PFSK-1 (cell line): Measurements from ENCODE around the gene TMEM44.

Source experiments
- FOXP2 ChIP-seq: optimal IDR thresholded peaks from 2 replicates; pipeline ENCODE3; 2011; ENCODE audit warnings: borderline replicate concordance, control low read depth, inconsistent platforms; ENCODE audit not compliant: insufficient read depth; ENCODE audit errors: extremely low read length, extremely low read depth
- POLR2AphosphoS5 ChIP-seq: IDR thresholded peaks from 2 replicates; pipeline ENCODE4 v1.6.1; 2012; ENCODE audit warnings: low read depth, mild to moderate bottlenecking, control low read depth, low read length, moderate library complexity
- REST ChIP-seq, 2 experiments: IDR thresholded peaks; 2 replicates each; pipeline versions ENCODE4 v1.6.1 to v1.8.0; 2011 to 2012; ENCODE audit warnings: low read depth in 2 of 2, low read length in 2 of 2, control low read depth in 1 of 2, inconsistent platforms in 1 of 2, mild to moderate bottlenecking in 1 of 2, moderate library complexity in 1 of 2; ENCODE audit not compliant: insufficient read depth in 1 of 2
- SIN3A ChIP-seq: IDR thresholded peaks from 2 replicates; pipeline ENCODE4 v1.6.1; 2012; ENCODE audit warnings: mild to moderate bottlenecking, low read length, moderate library complexity, borderline replicate concordance; ENCODE audit not compliant: insufficient read depth
- TAF1 ChIP-seq: IDR thresholded peaks from 2 replicates; pipeline ENCODE4 v1.6.1; 2012; ENCODE audit warnings: low read length, control low read depth, borderline replicate concordance; ENCODE audit not compliant: insufficient read depth

TMEM44 gene

GRCh38 chr3:194540274-194540905, 92.8 kb downstream of the TMEM44 start:
- TF ChIP-seq SIN3A (no peak), POLR2AphosphoS5 (no peak), TAF1 (no peak), REST (IDR thresholded peaks at IDR 0.05; ENCODE audit: insufficient read depth in 1 of 2, low read depth in 2 of 2, low read length in 2 of 2) (no peak), FOXP2 (no peak)

- TF ChIP-seq TAF1: no peak
- no peak for TF ChIP-seq SIN3A
- TF ChIP-seq POLR2AphosphoS5: no peak
- no peak for TF ChIP-seq REST (IDR thresholded peaks at IDR 0.05; ENCODE audit: insufficient read depth in 1 of 2, low read depth in 2 of 2, low read length in 2 of 2)
- no peak for TF ChIP-seq FOXP2
These were observed 93.7 kb downstream of the TMEM44 start for GRCh38 chr3:194539498-194539897.

GRCh38 chr3:194537732-194538247, 95.4 kb downstream of the TMEM44 start:
- TF ChIP-seq TAF1 (no peak), SIN3A (no peak), FOXP2 (no peak), POLR2AphosphoS5 (no peak), REST (IDR thresholded peaks at IDR 0.05; ENCODE audit: insufficient read depth in 1 of 2, low read depth in 2 of 2, low read length in 2 of 2) (no peak)
